22Rv1 (cell line): ENCODE results near the gene MAP1B.

ENCODE experiments used
- CTCF ChIP-seq: fragments of 450-650 bp; IDR thresholded peaks from 2 replicates; pipeline ENCODE4 v1.5.1; 2017; ENCODE audit warnings: mild to moderate bottlenecking
- ZFX ChIP-seq: fragments of 450-650 bp; IDR thresholded peaks from 2 replicates; pipeline ENCODE4 v1.6.1; 2017; ENCODE audit warnings: antibody characterized with exemption, borderline replicate concordance

GRCh38 chr5:72109625-72110024 is 2.4 kb downstream of the MAP1B start:
- TF ChIP-seq CTCF (no peak), ZFX (no peak)
